Measurements from ENCODE around the gene TK2. TPM values are rescaled to one million over a fixed set of nuclear protein-coding genes. Genes with fewer than 3 reads are reported as not detected.

TK2 gene
- total and polyA plus RNA-seq, 4 donors: 10.5 to 31.9 (median 21.0) TPM

- TF ChIP-seq, protein P1, sequence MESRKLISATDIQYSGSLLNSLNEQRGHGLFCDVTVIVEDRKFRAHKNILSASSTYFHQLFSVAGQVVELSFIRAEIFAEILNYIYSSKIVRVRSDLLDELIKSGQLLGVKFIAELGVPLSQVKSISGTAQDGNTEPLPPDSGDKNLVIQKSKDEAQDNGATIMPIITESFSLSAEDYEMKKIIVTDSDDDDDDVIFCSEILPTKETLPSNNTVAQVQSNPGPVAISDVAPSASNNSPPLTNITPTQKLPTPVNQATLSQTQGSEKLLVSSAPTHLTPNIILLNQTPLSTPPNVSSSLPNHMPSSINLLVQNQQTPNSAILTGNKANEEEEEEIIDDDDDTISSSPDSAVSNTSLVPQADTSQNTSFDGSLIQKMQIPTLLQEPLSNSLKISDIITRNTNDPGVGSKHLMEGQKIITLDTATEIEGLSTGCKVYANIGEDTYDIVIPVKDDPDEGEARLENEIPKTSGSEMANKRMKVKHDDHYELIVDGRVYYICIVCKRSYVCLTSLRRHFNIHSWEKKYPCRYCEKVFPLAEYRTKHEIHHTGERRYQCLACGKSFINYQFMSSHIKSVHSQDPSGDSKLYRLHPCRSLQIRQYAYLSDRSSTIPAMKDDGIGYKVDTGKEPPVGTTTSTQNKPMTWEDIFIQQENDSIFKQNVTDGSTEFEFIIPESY (IDR thresholded peaks at IDR 0.05): no peak
- TF ChIP-seq, protein P2, sequence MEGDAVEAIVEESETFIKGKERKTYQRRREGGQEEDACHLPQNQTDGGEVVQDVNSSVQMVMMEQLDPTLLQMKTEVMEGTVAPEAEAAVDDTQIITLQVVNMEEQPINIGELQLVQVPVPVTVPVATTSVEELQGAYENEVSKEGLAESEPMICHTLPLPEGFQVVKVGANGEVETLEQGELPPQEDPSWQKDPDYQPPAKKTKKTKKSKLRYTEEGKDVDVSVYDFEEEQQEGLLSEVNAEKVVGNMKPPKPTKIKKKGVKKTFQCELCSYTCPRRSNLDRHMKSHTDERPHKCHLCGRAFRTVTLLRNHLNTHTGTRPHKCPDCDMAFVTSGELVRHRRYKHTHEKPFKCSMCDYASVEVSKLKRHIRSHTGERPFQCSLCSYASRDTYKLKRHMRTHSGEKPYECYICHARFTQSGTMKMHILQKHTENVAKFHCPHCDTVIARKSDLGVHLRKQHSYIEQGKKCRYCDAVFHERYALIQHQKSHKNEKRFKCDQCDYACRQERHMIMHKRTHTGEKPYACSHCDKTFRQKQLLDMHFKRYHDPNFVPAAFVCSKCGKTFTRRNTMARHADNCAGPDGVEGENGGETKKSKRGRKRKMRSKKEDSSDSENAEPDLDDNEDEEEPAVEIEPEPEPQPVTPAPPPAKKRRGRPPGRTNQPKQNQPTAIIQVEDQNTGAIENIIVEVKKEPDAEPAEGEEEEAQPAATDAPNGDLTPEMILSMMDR (IDR thresholded peaks at IDR 0.05; ENCODE audit: low read depth, low read length, missing input control): no peak
- TF ChIP-seq EGR1 (IDR thresholded peaks at IDR 0.05; ENCODE audit: low read depth in 2 of 2) (no peak), RAD21 (IDR thresholded peaks at IDR 0.05) (no peak), JUND (IDR thresholded peaks at IDR 0.05) (no peak)
Measured at GRCh38 chr16:66544016-66544757, 5.7 kb downstream of the TK2 start (continued).

- H3K4me3 ChIP-seq (ENCODE audit: low read depth in 1 of 3, low read length in 3 of 3): no peak overlapping the region
- H3K9me3 ChIP-seq (ENCODE audit: control insufficient read depth in 4 of 4, low read length in 3 of 4): no peaks in the 10 kb centered on the region
- TF ChIP-seq ATF3 (IDR thresholded peaks at IDR 0.05) (no peak), HNF4A (conservative IDR thresholded peaks at IDR 0.05) (no peak), FOXA1 (IDR thresholded peaks at IDR 0.05) (no peak), FOXA2 (IDR thresholded peaks at IDR 0.05) (no peak), RAD21 (IDR thresholded peaks at IDR 0.05) (no peak), RXRA (IDR thresholded peaks at IDR 0.05) (no peak), JUND (IDR thresholded peaks at IDR 0.05) (no peak), REST (IDR thresholded peaks at IDR 0.05) (no peak), NR2F2 (IDR thresholded peaks at IDR 0.05) (no peak), GABPA (IDR thresholded peaks at IDR 0.05 in 1 of 2, conservative IDR thresholded peaks at IDR 0.05 in 1 of 2) (no peak), EGR1 (IDR thresholded peaks at IDR 0.05; ENCODE audit: low read depth in 2 of 2) (no peak), TAF1 (conservative IDR thresholded peaks at IDR 0.05) (no peak), HNF4G (IDR thresholded peaks at IDR 0.05) (no peak), MAX (IDR thresholded peaks at IDR 0.05) (no peak), YY1 (IDR thresholded peaks at IDR 0.05) (no peak), SP1 (IDR thresholded peaks at IDR 0.05) (no peak)
- TF ChIP-seq, protein P1 (IDR thresholded peaks at IDR 0.05): no peak
- TF ChIP-seq, protein P2 (IDR thresholded peaks at IDR 0.05; ENCODE audit: low read depth, low read length, missing input control): no peak
- DNase-seq (ENCODE audit: low spot score): no peak
- H3K27me3 ChIP-seq (ENCODE audit: control insufficient read depth in 4 of 4, insufficient read depth in 4 of 4, low read length in 3 of 4): no peaks in the 10 kb centered on the region
- H3K27ac ChIP-seq (ENCODE audit: low read depth in 1 of 2, low read length in 2 of 2): no peak overlapping the region
- WGBS: 93% methylated on average over 6 of the region's 6 CpGs
- peaks cover 0 to 3% (median 0%) of the 10 kb centered on the region in 4 donors for H3K4me1 ChIP-seq (ENCODE audit: control insufficient read depth in 4 of 4, insufficient read depth in 4 of 4, low read length in 3 of 4)
- no peak overlapping the region for H3K9ac ChIP-seq (ENCODE audit: low read depth in 1 of 2, low read length in 2 of 2)
- H3K36me3 ChIP-seq (ENCODE audit: control insufficient read depth in 4 of 4, insufficient read depth in 3 of 4, low read depth in 1 of 4, low read length in 3 of 4): peaks cover 5 to 11% (median 7%) of the 10 kb centered on the region in 4 donors
Measured at GRCh38 chr16:66543541-66543940, 6.4 kb downstream of the TK2 start.

Measured in liver (tissue), 9 donors.